DND-41 (cell line): ENCODE results near the gene RAC2.

ENCODE experiments used
- ATAC-seq: fragments of 200-7000 bp; cut with Tn5 transposase; 3 replicates; pipeline ENCODE4 v1.9.1; 2021; ENCODE audit warnings: low read depth; ENCODE audit not compliant: insufficient read depth
- DNase-seq: peaks from one replicate; pipeline ENCODE4 v3.0.0-alpha.2; 2020
- H2AFZ ChIP-seq: 2 replicates; pipeline ENCODE4 v1.6.0; 2012; ENCODE audit warnings: low read depth, low read length
- H3K27ac ChIP-seq: 2 replicates; pipeline ENCODE4 v1.5.1; 2012; ENCODE audit warnings: low read length, inconsistent platforms
- H3K27me3 ChIP-seq: fragments of 200-600 bp; sonication (generic); 2 replicates; pipeline ENCODE4 v1.6.0; 2012; ENCODE audit warnings: low read length, mild to moderate bottlenecking, inconsistent platforms; ENCODE audit not compliant: insufficient read depth, poor library complexity
- H3K36me3 ChIP-seq: 2 replicates; pipeline ENCODE4 v1.5.1; 2012; ENCODE audit warnings: low read length, inconsistent platforms; ENCODE audit not compliant: insufficient read depth
- H3K4me1 ChIP-seq: 2 replicates; pipeline ENCODE4 v1.5.1; 2012; ENCODE audit warnings: mild to moderate bottlenecking, low read length; ENCODE audit not compliant: insufficient read depth
- H3K4me2 ChIP-seq: 2 replicates; pipeline ENCODE4 v1.6.0; 2012; ENCODE audit warnings: mild to moderate bottlenecking, moderate library complexity, low read length, inconsistent platforms; ENCODE audit not compliant: insufficient read depth
- H3K4me3 ChIP-seq, 2 experiments: fragments of 200-600 bp in 1 of 2; shearing (Covaris generic) in 1 of 2; 2 replicates each; pipeline ENCODE4 v1.5.1; 2012 to 2016; ENCODE audit warnings: inconsistent platforms in 2 of 2, low read length in 2 of 2, mild to moderate bottlenecking in 2 of 2, low read depth in 1 of 2, moderate library complexity in 1 of 2
- H3K79me2 ChIP-seq: 2 replicates; pipeline ENCODE4 v1.6.0; 2012; ENCODE audit warnings: low read length, inconsistent platforms; ENCODE audit not compliant: insufficient read depth
- H3K9ac ChIP-seq: 2 replicates; pipeline ENCODE4 v1.6.0; 2012; ENCODE audit warnings: low read depth, mild to moderate bottlenecking, inconsistent platforms, low read length, moderate library complexity
- H3K9me3 ChIP-seq: 2 replicates; pipeline ENCODE4 v1.5.1; 2012; ENCODE audit warnings: low read length, moderate library complexity, mild to moderate bottlenecking, inconsistent platforms; ENCODE audit not compliant: insufficient read depth, severe bottlenecking
- H4K20me1 ChIP-seq: 2 replicates; pipeline ENCODE4 v1.6.0; 2012; ENCODE audit warnings: low read length; ENCODE audit not compliant: insufficient read depth
- EZH2 ChIP-seq: IDR thresholded peaks from 3 replicates; pipeline ENCODE4 v1.6.1; 2012; ENCODE audit warnings: borderline replicate concordance, low read depth, mild to moderate bottlenecking, moderate library complexity, low read length, inconsistent platforms; ENCODE audit not compliant: severe bottlenecking
- TF ChIP-seq, protein P1 (sequence below): IDR thresholded peaks from 2 replicates; pipeline ENCODE4 v1.5.1; 2012; ENCODE audit warnings: borderline replicate concordance, low read length, moderate library complexity, mild to moderate bottlenecking; ENCODE audit not compliant: poor library complexity, severe bottlenecking; ENCODE audit errors: extremely low read depth

The RAC2 gene

GRCh38 chr22:37231406-37232139 lies 12.5 kb downstream of the RAC2 start:
- Histone ChIP-seq H4K20me1 (peaks cover 52% of the 10 kb centered on the region), H3K9ac (no peak overlapping the region), H3K4me3 (no peak overlapping the region), H3K27me3 (no peaks in the 10 kb centered on the region), H3K4me1 (peaks cover 52% of the 10 kb centered on the region), H3K79me2 (peaks cover 61% of the 10 kb centered on the region), H3K27ac (peak overlapping the region; percentile 81), H3K36me3 (peaks cover 89% of the 10 kb centered on the region), H2AFZ (no peak overlapping the region), H3K4me2 (no peak overlapping the region), H3K9me3 (no peaks in the 10 kb centered on the region)
- ATAC-seq (no peak), DNase-seq (no peak)
- TF ChIP-seq, protein P1, sequence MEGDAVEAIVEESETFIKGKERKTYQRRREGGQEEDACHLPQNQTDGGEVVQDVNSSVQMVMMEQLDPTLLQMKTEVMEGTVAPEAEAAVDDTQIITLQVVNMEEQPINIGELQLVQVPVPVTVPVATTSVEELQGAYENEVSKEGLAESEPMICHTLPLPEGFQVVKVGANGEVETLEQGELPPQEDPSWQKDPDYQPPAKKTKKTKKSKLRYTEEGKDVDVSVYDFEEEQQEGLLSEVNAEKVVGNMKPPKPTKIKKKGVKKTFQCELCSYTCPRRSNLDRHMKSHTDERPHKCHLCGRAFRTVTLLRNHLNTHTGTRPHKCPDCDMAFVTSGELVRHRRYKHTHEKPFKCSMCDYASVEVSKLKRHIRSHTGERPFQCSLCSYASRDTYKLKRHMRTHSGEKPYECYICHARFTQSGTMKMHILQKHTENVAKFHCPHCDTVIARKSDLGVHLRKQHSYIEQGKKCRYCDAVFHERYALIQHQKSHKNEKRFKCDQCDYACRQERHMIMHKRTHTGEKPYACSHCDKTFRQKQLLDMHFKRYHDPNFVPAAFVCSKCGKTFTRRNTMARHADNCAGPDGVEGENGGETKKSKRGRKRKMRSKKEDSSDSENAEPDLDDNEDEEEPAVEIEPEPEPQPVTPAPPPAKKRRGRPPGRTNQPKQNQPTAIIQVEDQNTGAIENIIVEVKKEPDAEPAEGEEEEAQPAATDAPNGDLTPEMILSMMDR = no peak
- TF ChIP-seq EZH2 = no peak

GRCh38 chr22:37230673-37231405 lies 13.2 kb downstream of the RAC2 start:
- H3K4me3 ChIP-seq = no peak overlapping the region
- peaks cover 52% of the 10 kb centered on the region for H3K4me1 ChIP-seq
- no peak for TF ChIP-seq EZH2
- TF ChIP-seq, protein P1 = no peak
- peaks cover 89% of the 10 kb centered on the region for H3K36me3 ChIP-seq
- H4K20me1 ChIP-seq = peaks cover 47% of the 10 kb centered on the region
- peak overlapping the region; percentile 37; the same call in 1 of the 2 replicates for H3K4me2 ChIP-seq
- no peaks in the 10 kb centered on the region for H3K27me3 ChIP-seq
- peak overlapping the region; percentile 29; the same call in 1 of the 2 replicates for H3K9ac ChIP-seq
- ATAC-seq (peak; percentile 5; the same call in 2 of the 3 replicates), DNase-seq (peak; percentile 58)
- H2AFZ ChIP-seq = no peak overlapping the region
- H3K79me2 ChIP-seq = peaks cover 54% of the 10 kb centered on the region
- H3K27ac ChIP-seq = peak overlapping the region; percentile 81
- no peaks in the 10 kb centered on the region for H3K9me3 ChIP-seq

GRCh38 chr22:37229805-37230672 lies 14.0 kb downstream of the RAC2 start:
- Histone ChIP-seq H3K4me3 (peak overlapping the region in 1 of 2 experiments; percentile 49; a peak in 2 of 4 replicates), H3K27ac (peak overlapping the region; percentile 100), H3K9me3 (no peaks in the 10 kb centered on the region), H3K36me3 (peaks cover 89% of the 10 kb centered on the region), H3K9ac (peak overlapping the region; percentile 71), H3K4me1 (peaks cover 46% of the 10 kb centered on the region), H3K4me2 (peak overlapping the region; percentile 62), H4K20me1 (peaks cover 40% of the 10 kb centered on the region), H2AFZ (peak overlapping the region; percentile 6; the same call in 1 of the 2 replicates), H3K79me2 (peaks cover 46% of the 10 kb centered on the region), H3K27me3 (no peaks in the 10 kb centered on the region)
- peak; percentile 96 for ATAC-seq
- DNase-seq = peak; percentile 94
- no peak for TF ChIP-seq EZH2
- TF ChIP-seq, protein P1 = no peak
